IMR-90 (cell line): Measurements from ENCODE around the gene GAMT.

Experiments used
- NFE2L2 ChIP-seq: fragments of 150-350 bp; IDR thresholded peaks from 2 replicates; pipeline ENCODE4 v1.6.1; 2016; ENCODE audit warnings: low read depth, mild to moderate bottlenecking, low read length
- TF ChIP-seq, protein P1 (sequence below): conservative IDR thresholded peaks from 2 replicates; pipeline ENCODE4 v1.5.1; 2012; ENCODE audit warnings: mild to moderate bottlenecking, low read depth, low read length, improper control_type of control experiment

GRCh38 chr19:1373042-1373533 lies 28.3 kb downstream of the GAMT start:
- TF ChIP-seq, protein P1, sequence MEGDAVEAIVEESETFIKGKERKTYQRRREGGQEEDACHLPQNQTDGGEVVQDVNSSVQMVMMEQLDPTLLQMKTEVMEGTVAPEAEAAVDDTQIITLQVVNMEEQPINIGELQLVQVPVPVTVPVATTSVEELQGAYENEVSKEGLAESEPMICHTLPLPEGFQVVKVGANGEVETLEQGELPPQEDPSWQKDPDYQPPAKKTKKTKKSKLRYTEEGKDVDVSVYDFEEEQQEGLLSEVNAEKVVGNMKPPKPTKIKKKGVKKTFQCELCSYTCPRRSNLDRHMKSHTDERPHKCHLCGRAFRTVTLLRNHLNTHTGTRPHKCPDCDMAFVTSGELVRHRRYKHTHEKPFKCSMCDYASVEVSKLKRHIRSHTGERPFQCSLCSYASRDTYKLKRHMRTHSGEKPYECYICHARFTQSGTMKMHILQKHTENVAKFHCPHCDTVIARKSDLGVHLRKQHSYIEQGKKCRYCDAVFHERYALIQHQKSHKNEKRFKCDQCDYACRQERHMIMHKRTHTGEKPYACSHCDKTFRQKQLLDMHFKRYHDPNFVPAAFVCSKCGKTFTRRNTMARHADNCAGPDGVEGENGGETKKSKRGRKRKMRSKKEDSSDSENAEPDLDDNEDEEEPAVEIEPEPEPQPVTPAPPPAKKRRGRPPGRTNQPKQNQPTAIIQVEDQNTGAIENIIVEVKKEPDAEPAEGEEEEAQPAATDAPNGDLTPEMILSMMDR, result no peak
- TF ChIP-seq NFE2L2, result no peak
